Urinary bladder (tissue), 4 donors: ENCODE results near the gene GKN1. TPM values are rescaled to one million over a fixed set of nuclear protein-coding genes. Genes with fewer than 3 reads are reported as not detected.

Experiments used
- DNase-seq: peaks from one replicate; pipeline ENCODE4 v3.0.0-alpha.2; 2015; ENCODE audit errors: extremely low spot score
- H3K27ac ChIP-seq: one replicate; pipeline ENCODE4 v1.5.1; 2013; ENCODE audit warnings: low read depth, mild to moderate bottlenecking, moderate library complexity
- H3K36me3 ChIP-seq: one replicate; pipeline ENCODE4 v1.6.1; 2013; ENCODE audit warnings: mild to moderate bottlenecking, moderate library complexity; ENCODE audit not compliant: insufficient read depth
- H3K4me1 ChIP-seq: one replicate; pipeline ENCODE4 v1.6.1; 2013; ENCODE audit warnings: mild to moderate bottlenecking, moderate library complexity; ENCODE audit not compliant: insufficient read depth
- H3K4me3 ChIP-seq: one replicate; pipeline ENCODE4 v1.5.1; 2013; ENCODE audit warnings: low read depth, low read length
- WGBS: extraction: QIAGEN DNeasy Blood & Tissue Kit; methylation state at CpG from one replicate; pipeline ENCODE4 v1.1.7; 2013; 5-methylcytosine and 5-hydroxymethylcytosine counted together
- polyA plus RNA-seq: library from polyadenylated mRNA; stranded (reverse); fragments of 200-250 nt; gene quantifications from one replicate; pipeline ENCODE4 v1.2.3, GENCODE V29; 2013
- total RNA-seq: library from RNA; depleted of rRNA; stranded (reverse); fragments of >200 nt; gene quantifications from one replicate; pipeline ENCODE4 v1.2.3, GENCODE V29; 2014
- donor health status: healthy with polysubstance abuse.
- donor health status: healthy.

Gene GKN1, protein sequence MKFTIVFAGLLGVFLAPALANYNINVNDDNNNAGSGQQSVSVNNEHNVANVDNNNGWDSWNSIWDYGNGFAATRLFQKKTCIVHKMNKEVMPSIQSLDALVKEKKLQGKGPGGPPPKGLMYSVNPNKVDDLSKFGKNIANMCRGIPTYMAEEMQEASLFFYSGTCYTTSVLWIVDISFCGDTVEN
- total RNA-seq, result not detected
- polyA plus RNA-seq, result 0.47 TPM

DNA sequence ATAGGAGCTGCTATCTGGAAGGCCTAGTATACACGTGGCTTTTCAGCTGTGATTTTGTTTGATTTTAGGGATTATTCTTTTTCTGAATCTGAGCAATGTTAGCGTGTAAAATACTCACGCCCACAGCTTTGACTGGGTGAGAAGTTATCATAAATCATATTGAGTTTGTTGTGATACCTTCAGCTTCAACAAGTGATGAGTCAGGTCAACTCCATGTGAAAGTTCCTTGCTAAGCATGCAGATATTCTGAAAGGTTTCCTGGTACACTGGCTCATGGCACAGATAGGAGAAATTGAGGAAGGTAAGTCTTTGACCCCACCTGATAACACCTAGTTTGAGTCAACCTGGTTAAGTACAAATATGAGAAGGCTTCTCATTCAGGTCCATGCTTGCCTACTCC, at the start of gene GKN1:
Gene GKN1, plus strand, starts transcription at position 386 of the 400 bp plus-strand sequence. CDS start 42 bp downstream, outside the sequence.
- no peak within 1 kb of the TSS for H3K4me3 ChIP-seq
- 47% methylated on average over 3 of the region's 3 CpGs for WGBS
- no peak for DNase-seq

DNA sequence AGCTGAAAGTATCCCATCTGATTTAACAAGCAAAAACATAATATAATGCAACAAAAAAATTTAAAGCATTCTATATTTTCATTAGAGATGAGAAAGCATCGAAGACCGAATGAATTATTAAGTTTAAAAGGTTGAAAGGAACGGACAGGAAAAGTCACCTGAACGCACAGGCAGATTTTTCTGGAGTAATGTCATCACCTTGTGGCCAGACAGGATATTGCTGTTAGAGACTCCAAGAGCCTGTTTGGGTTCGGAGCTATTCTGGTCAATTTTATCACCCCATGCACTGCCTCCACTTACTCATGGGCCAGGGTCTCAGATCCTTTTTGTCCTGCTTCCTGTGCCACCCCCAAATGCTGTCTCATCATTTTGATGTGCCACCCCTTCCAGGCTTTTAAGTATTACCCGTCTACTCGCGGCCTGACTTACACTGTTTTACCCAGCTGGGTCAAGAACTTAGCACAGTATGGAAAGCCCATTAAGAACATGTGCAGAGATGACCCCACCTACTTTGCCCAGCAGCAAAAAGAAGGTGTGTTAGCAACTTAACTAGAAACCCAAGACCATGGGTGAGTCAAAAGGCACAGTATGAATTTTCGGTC, 49.0 kb upstream of the GKN1 start:
- H3K27ac ChIP-seq, result no peak overlapping the region
- H3K36me3 ChIP-seq, result no peaks in the 10 kb centered on the region
- no peak overlapping the region for H3K4me3 ChIP-seq
- no peaks in the 10 kb centered on the region for H3K4me1 ChIP-seq
- DNase-seq, result no peak
- 46% methylated on average over 9 of the region's 9 CpGs for WGBS

More for the DNA sequence above, at the start of gene GKN1:
- Histone ChIP-seq H3K27ac (no peak within 1 kb of the TSS), H3K36me3 (no peaks in the 10 kb centered on the region), H3K4me1 (no peaks in the 10 kb centered on the region)

DNA sequence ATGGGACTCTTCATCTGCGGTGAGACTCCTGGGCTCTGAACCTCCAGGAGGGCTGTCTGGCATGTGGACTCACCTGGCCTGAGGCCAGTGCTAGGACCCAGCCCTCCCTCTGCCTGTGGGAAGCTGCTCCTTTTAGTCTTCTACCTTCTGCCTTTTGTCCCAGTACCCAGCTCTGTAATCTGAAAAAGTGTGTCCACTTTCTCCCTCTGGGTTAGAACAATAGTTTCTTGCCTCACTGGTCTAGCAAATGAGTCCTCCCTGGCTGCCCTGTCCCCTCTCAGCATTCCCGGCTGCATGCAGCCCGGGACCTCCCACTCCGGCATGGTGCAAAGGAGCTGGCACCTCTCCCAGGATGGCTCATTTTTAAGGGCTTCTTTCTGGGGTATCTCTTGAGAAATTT, 47.6 kb upstream of the GKN1 start:
- DNase-seq, result no peak
- 58% methylated on average over 4 of the region's 4 CpGs for WGBS
- no peaks in the 10 kb centered on the region for H3K36me3 ChIP-seq
- no peak overlapping the region for H3K27ac ChIP-seq
- H3K4me3 ChIP-seq, result no peak overlapping the region
- no peaks in the 10 kb centered on the region for H3K4me1 ChIP-seq

DNA sequence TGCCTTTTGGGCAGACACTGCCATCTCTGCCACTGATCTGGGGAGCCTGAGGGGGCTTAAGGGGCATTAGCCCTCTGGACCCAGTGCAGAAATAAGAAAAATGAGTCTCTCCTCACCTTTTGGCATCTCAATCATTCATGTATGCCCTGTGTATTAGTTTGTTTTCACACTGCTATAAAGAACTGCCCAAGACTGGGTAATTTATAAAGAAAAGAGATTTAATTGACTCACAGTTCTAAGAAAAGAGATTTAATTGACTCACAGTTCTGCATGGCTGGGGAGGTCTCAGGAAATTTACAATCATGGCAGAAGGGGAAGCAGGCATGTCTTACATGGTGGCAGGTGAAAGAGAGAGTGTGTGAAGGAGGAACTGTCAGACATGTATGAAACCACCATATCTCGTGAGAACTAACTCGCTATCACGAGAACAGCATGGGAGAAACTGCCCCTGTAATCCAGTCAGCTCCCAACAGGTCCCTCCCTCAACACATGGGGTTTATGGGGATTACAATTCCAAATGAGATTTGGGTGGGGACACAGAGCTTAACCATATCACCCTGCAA, 43.2 kb upstream of the GKN1 start:
- no peaks in the 10 kb centered on the region for H3K4me1 ChIP-seq

DNA sequence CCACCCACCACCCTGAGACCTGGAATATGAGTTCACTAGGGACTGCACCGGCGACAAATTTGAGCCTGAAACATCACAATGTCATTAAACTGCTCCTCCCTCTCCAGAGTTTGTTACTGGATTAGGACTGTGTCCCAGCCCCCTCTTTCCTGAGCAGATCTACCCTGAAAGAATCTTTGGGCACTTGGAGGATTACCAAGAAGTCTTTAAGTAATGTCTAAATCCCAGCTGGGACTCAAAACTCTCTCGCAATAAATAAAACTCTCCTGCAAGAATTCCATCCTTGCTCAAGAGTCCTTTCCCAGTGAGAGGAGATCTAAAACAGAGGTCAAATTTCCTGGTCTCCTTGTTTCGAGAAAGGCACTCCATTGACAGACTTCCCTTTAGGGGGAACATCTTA, 42.6 kb upstream of the GKN1 start:
- WGBS, result 27% methylated on average over 4 of the region's 4 CpGs
- Histone ChIP-seq H3K27ac (no peak overlapping the region), H3K4me3 (no peak overlapping the region), H3K36me3 (no peaks in the 10 kb centered on the region), H3K4me1 (no peaks in the 10 kb centered on the region)
- no peak for DNase-seq

More for the DNA sequence above, 43.2 kb upstream of the GKN1 start:
- H3K36me3 ChIP-seq, result no peaks in the 10 kb centered on the region
- 84% methylated on average over 3 of the region's 3 CpGs for WGBS
- DNase-seq, result no peak
- no peak overlapping the region for H3K4me3 ChIP-seq
- no peak overlapping the region for H3K27ac ChIP-seq

DNA sequence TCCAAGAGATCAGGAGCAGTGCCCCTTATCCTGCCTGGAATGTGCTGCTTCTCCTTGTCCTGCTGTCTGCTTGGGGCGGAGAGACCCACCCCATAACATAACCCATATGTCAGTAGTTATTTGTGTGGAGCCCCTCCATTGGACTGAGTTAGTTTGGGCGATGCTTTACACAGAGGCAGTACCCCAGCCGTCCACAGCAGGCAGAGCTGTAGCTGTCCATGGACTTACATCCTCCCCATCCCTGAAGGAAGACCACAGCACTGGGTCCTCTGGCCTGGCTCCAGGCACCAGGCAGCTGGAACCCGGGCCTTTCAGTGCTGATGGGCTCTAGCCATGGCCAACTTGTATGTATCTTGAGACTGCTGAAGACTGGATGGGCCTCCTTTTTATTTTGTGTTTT, 42.0 kb upstream of the GKN1 start:
- no peak for DNase-seq
- H3K4me1 ChIP-seq, result no peaks in the 10 kb centered on the region
- no peak overlapping the region for H3K4me3 ChIP-seq
- 77% methylated on average over 4 of the region's 4 CpGs for WGBS
- H3K27ac ChIP-seq, result no peak overlapping the region
- no peaks in the 10 kb centered on the region for H3K36me3 ChIP-seq

DNA sequence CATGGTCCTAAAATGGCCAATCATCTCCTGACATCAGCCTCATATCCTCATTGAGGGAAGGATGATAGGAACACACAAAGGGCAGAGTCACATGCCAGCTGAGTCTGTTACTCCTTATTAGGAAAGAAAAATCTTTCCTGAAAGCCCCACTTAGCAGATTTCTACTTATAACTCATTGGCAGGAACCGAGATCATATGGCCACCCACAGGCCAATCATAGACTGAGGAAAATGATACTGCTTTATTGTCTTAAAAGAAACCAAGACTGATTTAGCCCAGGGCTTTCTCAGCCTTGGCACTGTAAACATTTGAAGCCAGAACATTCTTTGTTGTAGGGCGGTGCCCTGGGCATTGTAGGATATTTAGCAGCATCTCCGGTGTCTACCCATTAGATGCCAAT, 40.4 kb upstream of the GKN1 start:
- 96% methylated on average over 3 of the region's 3 CpGs for WGBS
- H3K36me3 ChIP-seq, result no peaks in the 10 kb centered on the region
- DNase-seq, result no peak
- no peak overlapping the region for H3K4me3 ChIP-seq
- H3K4me1 ChIP-seq, result no peaks in the 10 kb centered on the region
- H3K27ac ChIP-seq, result no peak overlapping the region

DNA sequence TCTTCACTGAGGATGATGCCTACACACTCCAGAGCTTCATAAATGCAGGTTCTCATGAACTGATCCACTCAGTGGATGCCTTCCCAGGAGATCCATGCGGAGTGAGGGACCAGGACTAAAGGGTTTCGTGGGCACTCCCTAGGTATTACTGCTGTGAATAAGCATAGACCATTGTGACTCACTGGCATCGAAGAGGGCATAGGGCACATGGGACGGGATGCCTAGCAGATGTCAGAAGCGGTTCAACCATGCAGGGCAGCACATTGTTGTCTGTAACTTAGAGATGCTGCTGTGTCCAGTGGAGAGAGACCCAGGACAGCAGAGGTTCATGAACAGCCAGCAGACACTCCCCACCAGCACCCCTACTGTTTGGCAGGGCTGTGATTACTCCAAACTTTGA, 39.0 kb upstream of the GKN1 start:
- DNase-seq, result no peak
- Histone ChIP-seq H3K4me1 (no peaks in the 10 kb centered on the region), H3K36me3 (no peaks in the 10 kb centered on the region), H3K4me3 (no peak overlapping the region), H3K27ac (no peak overlapping the region)
- 95% methylated on average over 5 of the region's 5 CpGs for WGBS

DNA sequence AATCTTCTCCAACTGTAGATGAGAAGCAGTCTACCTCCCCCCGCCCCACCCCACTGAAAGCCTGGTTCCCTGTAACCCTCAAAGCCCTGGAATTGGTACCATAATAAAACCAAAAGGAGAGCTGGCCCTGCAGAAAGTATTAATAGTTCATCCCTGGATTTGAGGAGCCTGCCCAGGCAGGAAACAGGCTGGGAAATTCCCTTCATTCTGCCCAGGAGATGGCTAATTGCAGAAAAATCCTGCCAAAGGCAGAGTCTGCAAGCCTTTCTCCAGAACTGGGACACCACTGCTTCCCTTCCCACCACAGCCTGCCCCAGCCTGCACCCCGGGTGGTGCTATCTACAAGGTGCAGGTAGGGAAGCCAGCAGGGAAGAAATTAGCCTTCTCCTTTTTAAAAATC, 38.0 kb upstream of the GKN1 start:
- Histone ChIP-seq H3K36me3 (no peaks in the 10 kb centered on the region), H3K4me1 (no peaks in the 10 kb centered on the region), H3K4me3 (no peak overlapping the region), H3K27ac (no peak overlapping the region)
- no peak for DNase-seq
- WGBS, result 63% methylated on average over 2 of the region's 2 CpGs

DNA sequence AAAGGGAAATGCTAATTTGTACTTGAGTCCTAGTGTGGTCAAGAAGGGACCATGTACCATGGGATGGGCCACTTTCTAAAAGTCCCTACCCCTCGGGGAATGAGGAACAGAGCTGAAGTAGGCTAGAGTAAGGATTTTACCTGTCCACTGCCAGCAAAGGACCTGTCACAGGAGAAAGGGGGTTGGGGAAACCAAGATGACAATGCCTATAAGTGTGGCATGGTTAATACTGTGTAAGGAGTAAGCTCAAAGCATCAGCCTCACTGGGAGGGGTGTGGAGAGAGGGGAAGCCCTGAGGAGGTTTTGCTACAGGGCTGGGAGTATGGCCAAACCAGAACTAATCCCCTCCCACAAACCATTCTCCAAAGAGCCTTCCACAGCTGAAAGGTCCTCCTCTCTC, 37.5 kb upstream of the GKN1 start:
- no peaks in the 10 kb centered on the region for H3K4me1 ChIP-seq
- DNase-seq, result no peak
- H3K27ac ChIP-seq, result no peak overlapping the region

DNA sequence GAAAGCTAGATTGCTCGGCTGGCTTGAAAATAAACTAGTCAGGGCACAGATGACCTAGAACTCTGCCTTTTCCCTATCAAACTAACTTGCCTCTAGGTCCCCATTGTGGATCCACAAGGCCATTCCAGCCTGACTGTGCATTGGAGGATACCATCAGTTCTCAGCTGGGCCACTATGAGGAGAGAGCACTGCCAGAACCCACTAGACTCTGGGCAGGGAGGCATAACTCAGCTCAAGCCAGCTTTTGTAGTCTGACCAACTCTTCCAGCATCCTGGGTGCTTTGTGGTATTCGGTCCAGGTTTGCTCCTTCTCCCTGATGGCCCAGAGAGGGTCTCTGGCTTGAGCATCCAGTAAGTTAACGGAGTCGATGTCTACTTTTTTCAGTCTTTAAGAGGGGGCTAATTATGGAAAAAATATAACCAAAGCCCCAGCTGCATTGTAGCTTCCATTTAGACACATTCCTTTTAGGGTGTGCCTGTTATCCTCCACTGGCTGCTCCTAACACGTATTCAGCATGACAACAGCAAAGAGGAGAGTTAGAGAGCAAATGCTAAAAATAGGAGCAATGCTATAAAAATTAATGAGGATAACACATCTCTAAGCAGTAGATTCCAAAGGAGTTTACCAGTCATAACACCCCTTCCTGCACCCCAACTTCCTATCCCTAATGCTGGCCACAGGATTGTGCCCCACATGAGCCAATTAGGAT, 36.9 kb upstream of the GKN1 start:
- Histone ChIP-seq H3K4me3 (no peak overlapping the region), H3K27ac (no peak overlapping the region), H3K36me3 (no peaks in the 10 kb centered on the region), H3K4me1 (no peaks in the 10 kb centered on the region)
- DNase-seq, result no peak
- 73% methylated on average over 5 of the region's 5 CpGs for WGBS

More for the DNA sequence above, 37.5 kb upstream of the GKN1 start:
- Histone ChIP-seq H3K4me3 (no peak overlapping the region), H3K36me3 (no peaks in the 10 kb centered on the region)
- WGBS, result 92% methylated on average over 1 of the region's 1 CpG

DNA sequence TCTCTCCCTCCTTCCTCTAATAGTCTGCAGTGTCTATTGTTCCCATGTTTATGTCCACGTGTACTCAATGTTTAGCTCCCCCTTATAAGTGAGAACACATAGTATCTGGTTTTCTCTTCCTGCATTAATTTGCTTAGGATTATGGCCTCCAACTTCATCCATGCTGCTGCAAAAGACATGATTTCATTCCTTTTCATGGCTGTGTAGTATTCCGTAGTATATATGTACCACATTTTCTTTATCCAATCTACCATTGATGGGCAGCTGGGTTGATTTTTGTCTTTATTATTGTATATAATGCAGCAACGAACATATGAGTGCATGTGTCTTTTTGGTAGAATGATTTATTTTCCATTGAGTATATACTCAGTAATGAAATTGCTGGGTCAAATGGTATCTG, 35.5 kb upstream of the GKN1 start:
- no peak overlapping the region for H3K27ac ChIP-seq
- 93% methylated on average over 3 of the region's 3 CpGs for WGBS
- H3K4me1 ChIP-seq, result no peaks in the 10 kb centered on the region
- DNase-seq, result no peak
- H3K4me3 ChIP-seq, result no peak overlapping the region
- H3K36me3 ChIP-seq, result no peaks in the 10 kb centered on the region

DNA sequence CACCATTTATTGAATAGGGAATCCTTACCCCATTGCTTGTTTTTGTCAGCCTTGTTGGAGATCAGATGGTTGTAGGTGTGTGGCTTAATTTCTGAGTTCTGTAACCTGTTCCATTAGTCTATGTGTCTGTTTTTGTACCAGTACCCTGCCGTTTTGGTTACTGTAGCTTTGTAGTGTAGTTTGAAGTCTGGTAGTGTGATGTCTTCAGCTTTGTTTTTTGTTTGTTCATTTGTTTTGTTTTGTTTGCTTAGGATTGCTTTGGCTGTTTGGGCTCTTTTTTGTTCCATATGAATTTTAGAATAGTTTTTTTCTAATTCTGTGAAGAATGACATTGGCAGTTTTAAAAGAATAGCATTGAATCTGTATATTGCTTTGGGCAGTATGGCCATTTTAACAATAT, 34.5 kb upstream of the GKN1 start:
- Histone ChIP-seq H3K4me1 (no peaks in the 10 kb centered on the region), H3K36me3 (no peaks in the 10 kb centered on the region), H3K4me3 (no peak overlapping the region), H3K27ac (no peak overlapping the region)
- no peak for DNase-seq
- 97% methylated on average over 1 of the region's 1 CpG for WGBS

DNA sequence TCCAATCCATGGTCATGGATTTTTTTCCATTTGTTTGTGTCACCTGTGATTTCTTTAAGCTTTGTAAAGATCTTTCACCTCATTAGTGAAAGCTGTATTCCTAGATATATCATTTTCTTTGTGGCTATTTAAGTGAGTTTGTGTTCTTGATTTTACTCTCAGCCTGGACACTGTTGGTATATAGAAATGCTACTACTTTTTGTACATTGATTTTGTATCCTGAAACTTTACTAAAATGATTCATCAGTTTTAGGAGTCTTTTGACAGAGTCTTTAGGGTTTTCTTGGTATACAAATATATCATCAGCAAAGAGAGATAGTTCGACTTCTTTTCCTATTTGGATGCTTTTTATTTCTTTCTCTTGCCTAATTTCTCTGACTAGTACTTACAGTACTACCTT, 34.1 kb upstream of the GKN1 start:
- no peak for DNase-seq
- 96% methylated on average over 1 of the region's 1 CpG for WGBS
- no peak overlapping the region for H3K4me3 ChIP-seq
- H3K4me1 ChIP-seq, result no peaks in the 10 kb centered on the region
- H3K36me3 ChIP-seq, result no peaks in the 10 kb centered on the region
- no peak overlapping the region for H3K27ac ChIP-seq
